SJSA1 (cell line): ENCODE results near the gene VCP. TPM values are rescaled to one million over a fixed set of nuclear protein-coding genes. Genes with fewer than 3 reads are reported as not detected.
"Not testable (repeated sequence)": the region's sequence is repeated elsewhere in the genome, so short reads cannot be mapped to it uniquely, and the experiment has no call there.

ENCODE experiments used
- DNase-seq, 2 experiments: peaks; one replicate each; pipeline ENCODE4 v3.0.0-alpha.2; 2015 to 2020; ENCODE audit warnings: low spot score in 2 of 2, low read depth in 1 of 2
- H3K27ac ChIP-seq: fragments of 250-450 bp; sonication (Bioruptor Pico); 2 replicates; pipeline ENCODE4 v1.5.1; 2020; ENCODE audit warnings: mild to moderate bottlenecking, moderate library complexity
- H3K27me3 ChIP-seq: fragments of 250-450 bp; sonication (Bioruptor Pico); replicated peaks from 2 replicates; pipeline ENCODE4 v1.5.1; 2020; ENCODE audit warnings: mild to moderate bottlenecking, moderate library complexity
- H3K36me3 ChIP-seq: fragments of 250-450 bp; sonication (Bioruptor Pico); 2 replicates; pipeline ENCODE4 v1.5.1; 2020; ENCODE audit warnings: mild to moderate bottlenecking
- H3K4me1 ChIP-seq: fragments of 250-450 bp; sonication (Bioruptor Pico); replicated peaks from 2 replicates; pipeline ENCODE4 v1.6.1; 2021; ENCODE audit warnings: mild to moderate bottlenecking
- H3K4me3 ChIP-seq: fragments of 250-450 bp; sonication (Bioruptor Pico); 2 replicates; pipeline ENCODE4 v1.5.1; 2020; ENCODE audit warnings: mild to moderate bottlenecking
- H3K9me3 ChIP-seq: fragments of 250-450 bp; sonication (Bioruptor Pico); replicated peaks from 2 replicates; pipeline ENCODE4 v1.5.1; 2020; ENCODE audit warnings: mild to moderate bottlenecking
- total RNA-seq: library from RNA; depleted of rRNA; stranded (reverse); fragments of >200 nt; shearing (Covaris generic); gene quantifications from 2 replicates; pipeline ENCODE4 v1.2.3, GENCODE V29; 2014; rRNA removed

Gene VCP
- total RNA-seq, 1 experiment from 2014 or later, result 209 TPM

DNA sequence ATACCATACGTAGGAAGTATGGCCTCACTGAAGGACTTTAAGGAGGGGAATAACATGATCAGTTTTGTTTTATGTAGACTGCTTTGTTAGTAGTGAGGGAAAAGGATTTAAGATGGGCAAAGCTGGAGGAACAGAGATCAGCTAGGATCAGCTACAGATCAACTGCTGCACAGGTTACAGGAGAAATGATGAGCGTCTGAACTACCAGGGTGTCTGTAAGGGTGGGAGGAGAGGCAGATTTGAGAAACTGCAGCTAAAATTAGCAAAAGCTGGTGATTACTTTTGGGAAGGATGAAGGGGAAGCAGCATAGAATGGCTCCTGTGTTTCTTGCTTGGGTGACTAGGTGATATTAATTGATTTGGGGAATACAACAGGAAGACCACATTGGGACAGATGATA is 39.3 kb downstream of the VCP start:
- DNase-seq, result no peak
- H3K4me1 ChIP-seq, result no peaks in the 10 kb centered on the region
- no peaks in the 10 kb centered on the region for H3K9me3 ChIP-seq
- no peaks in the 10 kb centered on the region for H3K36me3 ChIP-seq
- no peaks in the 10 kb centered on the region for H3K27me3 ChIP-seq
- no peak overlapping the region for H3K4me3 ChIP-seq
- H3K27ac ChIP-seq, result no peak overlapping the region

DNA sequence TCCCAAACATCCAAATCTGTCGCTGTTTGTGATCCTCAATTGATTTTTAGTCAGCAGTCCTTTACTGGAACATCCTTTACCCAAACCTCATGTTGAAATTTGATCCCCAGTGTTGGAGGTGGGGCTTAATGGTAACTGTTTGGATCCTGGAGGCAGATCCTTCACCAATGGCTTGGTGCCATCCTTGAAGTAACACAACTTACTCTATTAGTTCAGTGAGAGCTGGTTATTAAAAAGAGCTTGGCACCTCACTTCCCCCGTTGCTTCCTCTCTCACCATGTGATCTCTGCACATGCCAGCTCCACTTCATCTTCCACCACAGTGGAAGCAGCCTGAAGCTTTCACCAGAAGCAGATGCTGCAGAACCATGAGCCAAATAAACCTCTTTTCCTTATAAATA is 42.6 kb downstream of the VCP start:
- Histone ChIP-seq H3K27me3 (no peaks in the 10 kb centered on the region), H3K36me3 (no peaks in the 10 kb centered on the region), H3K27ac (no peak overlapping the region), H3K4me3 (no peak overlapping the region), H3K4me1 (peaks cover 6% of the 10 kb centered on the region; the same call in 1 of the 2 replicates), H3K9me3 (no peaks in the 10 kb centered on the region)
- DNase-seq, result no peak

DNA sequence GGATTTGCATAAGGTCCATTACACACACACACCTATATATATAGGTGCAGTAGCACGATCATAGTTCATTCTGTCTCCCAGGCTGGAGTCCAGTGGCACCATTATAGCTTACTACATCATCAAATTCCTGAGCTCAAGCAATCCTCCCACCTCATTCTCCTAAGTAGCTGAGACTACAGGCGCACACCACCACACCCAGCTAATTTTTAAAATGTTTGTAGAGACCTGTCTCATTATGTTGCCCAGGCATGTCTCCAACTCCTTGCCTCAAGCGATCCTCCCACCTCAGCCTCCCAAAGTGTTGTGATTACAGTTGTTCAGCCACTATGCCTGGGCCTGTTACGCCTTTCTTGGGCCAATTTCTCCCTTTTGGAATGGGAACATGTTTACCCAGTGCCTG is 43.2 kb downstream of the VCP start:
- no peak overlapping the region for H3K27ac ChIP-seq
- H3K4me3 ChIP-seq, result no peak overlapping the region
- DNase-seq, result no peak
- no peaks in the 10 kb centered on the region for H3K9me3 ChIP-seq
- peaks cover 6% of the 10 kb centered on the region; the same call in 1 of the 2 replicates for H3K4me1 ChIP-seq
- H3K36me3 ChIP-seq, result no peaks in the 10 kb centered on the region
- H3K27me3 ChIP-seq, result no peaks in the 10 kb centered on the region

DNA sequence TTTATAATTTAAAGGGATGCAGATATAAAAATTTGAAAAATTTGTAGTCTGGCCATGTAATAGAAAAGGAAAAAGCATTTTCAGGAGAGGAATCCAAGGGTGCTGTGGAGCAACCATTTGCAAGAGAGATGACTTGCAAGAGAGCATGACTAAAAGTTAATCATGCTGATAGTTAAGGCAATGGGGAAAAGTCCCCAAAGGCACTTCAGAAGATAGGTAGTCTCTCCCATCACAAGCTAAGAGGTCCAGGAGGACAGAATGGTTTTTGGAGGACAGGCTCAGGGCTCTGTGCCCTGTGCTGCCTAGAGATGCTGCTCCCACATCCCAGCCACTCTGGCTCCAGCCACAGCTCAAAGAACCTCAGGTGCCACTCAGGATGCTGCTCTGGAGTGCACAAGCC is 44.1 kb downstream of the VCP start:
- H3K9me3 ChIP-seq, result no peaks in the 10 kb centered on the region
- no peaks in the 10 kb centered on the region for H3K36me3 ChIP-seq
- no peak for DNase-seq
- H3K4me1 ChIP-seq, result peaks cover 6% of the 10 kb centered on the region; the same call in 1 of the 2 replicates
- no peak overlapping the region for H3K4me3 ChIP-seq
- no peaks in the 10 kb centered on the region for H3K27me3 ChIP-seq
- H3K27ac ChIP-seq, result no peak overlapping the region

GRCh38 chr9:35027860-35028259 is 44.6 kb downstream of the VCP start:
- no peaks in the 10 kb centered on the region for H3K36me3 ChIP-seq
- no peak overlapping the region for H3K4me3 ChIP-seq
- no peak overlapping the region for H3K27ac ChIP-seq
- H3K4me1 ChIP-seq, result peaks cover 6% of the 10 kb centered on the region; the same call in 1 of the 2 replicates
- H3K9me3 ChIP-seq, result no peaks in the 10 kb centered on the region
- no peak for DNase-seq
- H3K27me3 ChIP-seq, result no peaks in the 10 kb centered on the region

DNA sequence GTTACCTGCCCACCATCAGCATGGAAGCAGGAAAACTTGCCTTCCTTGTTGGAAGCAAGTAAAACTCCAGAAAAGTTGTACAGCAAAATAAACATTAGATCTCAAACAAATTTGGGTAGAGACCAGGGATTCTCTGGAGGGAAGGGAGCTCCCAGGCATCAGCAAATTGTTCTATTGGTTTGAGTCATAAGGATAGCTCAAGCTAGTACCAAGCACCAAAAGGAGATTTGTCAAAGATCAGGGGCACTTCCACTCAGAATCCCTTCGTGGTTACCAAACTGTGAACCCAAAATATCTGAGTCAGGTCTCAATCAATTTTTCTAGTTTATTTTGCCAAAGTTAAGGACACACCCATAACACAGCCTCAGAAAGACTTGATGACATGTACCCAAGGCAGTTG is 45.1 kb downstream of the VCP start:
- Histone ChIP-seq H3K9me3 (no peaks in the 10 kb centered on the region), H3K27ac (no peak overlapping the region), H3K4me3 (no peak overlapping the region), H3K27me3 (no peaks in the 10 kb centered on the region), H3K4me1 (peaks cover 6% of the 10 kb centered on the region; the same call in 1 of the 2 replicates), H3K36me3 (no peaks in the 10 kb centered on the region)
- DNase-seq, result no peak

GRCh38 chr9:35026671-35027070 is 45.8 kb downstream of the VCP start:
- Histone ChIP-seq H3K27ac (no peak overlapping the region), H3K36me3 (no peaks in the 10 kb centered on the region)
- no peak for DNase-seq

GRCh38 chr9:35023443-35023842 is 49.0 kb downstream of the VCP start:
- not testable (repeated sequence) for H3K36me3 ChIP-seq, H3K27me3 ChIP-seq, H3K9me3 ChIP-seq, H3K4me3 ChIP-seq, H3K4me1 ChIP-seq, DNase-seq, H3K27ac ChIP-seq

More at GRCh38 chr9:35026671-35027070, 45.8 kb downstream of the VCP start:
- Histone ChIP-seq H3K4me3 (no peak overlapping the region), H3K27me3 (no peaks in the 10 kb centered on the region), H3K4me1 (peaks cover 6% of the 10 kb centered on the region; the same call in 1 of the 2 replicates), H3K9me3 (no peaks in the 10 kb centered on the region)

- Histone ChIP-seq H3K4me1 (no peaks in the 10 kb centered on the region), H3K9me3 (no peaks in the 10 kb centered on the region), H3K4me3 (no peak overlapping the region), H3K27me3 (no peaks in the 10 kb centered on the region), H3K36me3 (no peaks in the 10 kb centered on the region), H3K27ac (no peak overlapping the region)
- DNase-seq, result no peak
These were observed 57.9 kb downstream of the VCP start for GRCh38 chr9:35014517-35014916.

- no peak for DNase-seq
- H3K9me3 ChIP-seq, result no peaks in the 10 kb centered on the region
- no peak overlapping the region for H3K4me3 ChIP-seq
- no peaks in the 10 kb centered on the region for H3K4me1 ChIP-seq
- no peaks in the 10 kb centered on the region for H3K27me3 ChIP-seq
- no peaks in the 10 kb centered on the region for H3K36me3 ChIP-seq
- no peak overlapping the region for H3K27ac ChIP-seq
These were observed 62.0 kb downstream of the VCP start for GRCh38 chr9:35010351-35010958.

Other genes with a start within 250 kb of the VCP start
- gene PHF24, start 114.3 kb downstream of the VCP start, total RNA-seq, result not detected in 2 replicates
- gene DNAJB5, start 82.9 kb downstream of the VCP start, total RNA-seq, result 2.8 and 6.3 TPM in 2 replicates
- 22.8 and 26.1 TPM in 2 replicates for gene FANCG, start 7.3 kb upstream of the VCP start, total RNA-seq
- 7.1 and 10.6 TPM in 2 replicates for gene PIGO, start 24.0 kb upstream of the VCP start, total RNA-seq
- 73.3 and 75.4 TPM in 2 replicates for gene STOML2, start 30.5 kb upstream of the VCP start, total RNA-seq
- 3.1 and 5.7 TPM in 2 replicates for gene ATOSB, start 43.2 kb upstream of the VCP start, total RNA-seq
- 1.6 and 1.9 TPM in 2 replicates for gene UNC13B, start 89.4 kb upstream of the VCP start, total RNA-seq